HG02885 (cell line): ENCODE measurements around the gene NRP1.
A peak's percentile ranks its signal among the peaks of the same experiment; 100 is the strongest.
"Not testable (repeated sequence)": the region's sequence is repeated elsewhere in the genome, so short reads cannot be mapped to it uniquely, and the experiment has no call there.

Experiments
- ATAC-seq: cut with Tn5 transposase; IDR thresholded peaks from one replicate; pipeline ENCODE4 v1.9.1; 2021; ENCODE audit warnings: mild to moderate bottlenecking; ENCODE audit not compliant: unreplicated experiment, poor library complexity

NRP1 gene

DNA sequence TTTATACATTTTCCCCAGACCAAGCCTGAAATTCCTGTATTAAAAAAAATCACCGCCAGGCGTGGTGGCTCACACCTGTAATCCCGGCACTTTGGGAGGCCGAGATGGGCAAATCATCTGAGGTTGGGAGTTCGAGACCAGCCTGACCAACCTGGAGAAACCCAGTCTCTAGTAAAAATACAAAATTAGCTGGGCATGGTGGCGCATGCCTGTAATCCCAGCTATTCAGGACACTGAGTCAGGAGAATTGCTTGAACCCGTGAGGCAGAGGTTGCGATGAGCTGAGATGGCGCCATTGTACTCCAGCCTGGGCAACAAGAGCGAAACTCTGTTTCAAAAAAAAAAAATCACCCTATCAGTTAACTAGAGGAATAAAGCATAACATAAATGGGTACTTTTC, 195.8 kb downstream of the NRP1 start:
- not testable (repeated sequence) for ATAC-seq

DNA sequence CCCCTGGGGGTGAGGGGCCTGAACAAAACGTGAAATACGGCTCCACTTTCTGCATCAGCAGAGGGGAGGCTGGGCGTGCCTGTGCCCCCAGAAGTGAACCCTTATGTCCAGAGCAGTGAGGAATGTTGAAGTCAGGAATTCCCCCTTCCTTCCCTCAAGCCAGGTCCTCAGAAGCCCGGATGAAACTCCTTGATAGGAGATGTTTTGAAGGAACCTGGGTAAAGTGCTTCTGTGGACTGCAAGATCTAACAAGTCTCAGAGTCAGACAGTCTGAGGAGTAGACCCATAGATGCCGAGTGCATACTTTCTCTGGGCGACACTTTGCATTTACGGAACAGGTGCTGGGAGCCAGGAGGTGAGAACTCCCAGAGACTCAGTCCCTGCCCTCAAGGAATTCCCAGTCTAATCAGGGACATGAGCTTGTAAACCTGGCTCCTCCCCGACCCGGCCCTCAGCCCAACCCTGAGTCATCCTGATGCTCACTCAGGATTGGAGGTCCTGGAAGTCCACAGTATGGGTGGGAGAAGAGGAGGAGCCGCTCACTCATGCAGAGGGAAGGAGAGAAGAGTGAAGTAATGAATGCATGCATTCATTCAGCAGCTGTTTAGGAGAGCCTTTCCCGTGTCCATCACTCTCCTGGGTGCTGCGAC, 197.0 kb downstream of the NRP1 start:
- ATAC-seq, result no peak

DNA sequence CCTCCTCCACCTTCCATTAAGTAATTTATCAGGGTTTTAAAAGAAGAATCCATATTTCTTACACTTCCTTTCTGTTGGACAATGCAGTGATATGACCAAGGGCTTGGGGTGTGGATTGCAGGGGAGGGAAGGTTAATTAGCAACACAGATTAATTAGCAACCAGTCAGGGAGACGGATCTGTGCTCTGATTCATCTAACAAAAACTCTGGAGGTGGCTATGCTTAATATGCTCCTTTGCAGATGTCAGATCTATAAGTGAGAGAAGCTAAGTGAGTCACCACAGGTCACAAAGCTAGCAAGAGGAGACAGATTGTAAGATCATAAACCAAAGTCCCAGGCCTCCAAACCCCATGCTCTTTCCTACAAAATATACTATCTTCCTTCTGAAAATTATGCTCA, 197.7 kb downstream of the NRP1 start:
- no peak for ATAC-seq

DNA sequence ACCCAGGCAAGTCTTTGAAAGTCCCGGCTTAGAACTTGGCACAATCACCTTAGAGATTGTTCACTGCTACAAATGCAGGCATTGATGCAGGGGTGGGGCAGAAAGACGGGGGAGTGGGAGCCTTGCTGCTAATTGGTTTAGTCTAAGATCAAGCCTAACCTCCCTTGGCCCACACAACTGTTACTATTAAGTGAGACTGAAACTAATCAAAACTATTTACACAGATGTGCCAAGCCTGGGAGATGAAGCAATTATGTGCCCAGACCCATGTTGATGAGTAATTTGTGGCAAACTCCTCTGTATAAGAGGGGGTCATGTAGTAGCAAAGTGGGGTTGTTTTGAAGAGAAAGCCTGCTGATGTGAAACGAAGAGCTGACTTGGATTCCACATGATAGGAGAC, 198.2 kb downstream of the NRP1 start:
- no peak for ATAC-seq

DNA sequence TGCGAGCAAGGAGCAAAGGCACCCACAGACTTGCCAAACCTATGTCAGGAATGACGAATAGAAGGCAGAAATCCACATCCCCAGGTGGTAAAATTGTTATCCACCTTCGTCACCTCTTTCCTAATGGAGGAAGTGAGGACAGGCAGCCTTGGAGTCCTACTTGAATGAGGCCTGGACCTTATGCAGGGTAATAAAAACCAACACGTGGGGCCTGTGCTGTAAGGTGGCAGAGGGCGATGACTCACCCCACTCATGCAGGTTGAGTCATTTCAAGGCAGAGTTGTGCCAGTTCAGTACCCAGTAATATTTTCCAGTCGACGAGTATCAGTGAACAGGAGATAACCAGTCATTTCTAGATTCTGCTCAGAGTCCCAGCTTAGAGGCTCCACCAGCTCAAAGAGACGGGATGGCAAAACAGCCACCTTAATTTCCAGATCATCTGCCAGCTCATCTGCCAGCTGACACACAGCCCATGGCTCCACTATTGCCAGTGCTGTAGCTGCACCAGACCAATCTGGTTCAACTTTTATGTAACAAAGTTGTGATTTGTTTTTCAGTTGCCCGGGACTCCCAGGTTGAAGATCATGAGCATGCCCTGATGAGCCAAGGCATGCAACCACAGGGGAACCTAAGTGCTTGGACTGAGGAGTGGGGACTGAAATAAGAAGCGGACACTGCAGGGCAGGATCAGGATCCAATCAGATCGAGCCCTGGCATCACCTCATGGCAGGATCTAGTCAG, 200.3 kb downstream of the NRP1 start:
- peak; percentile 45 for ATAC-seq

DNA sequence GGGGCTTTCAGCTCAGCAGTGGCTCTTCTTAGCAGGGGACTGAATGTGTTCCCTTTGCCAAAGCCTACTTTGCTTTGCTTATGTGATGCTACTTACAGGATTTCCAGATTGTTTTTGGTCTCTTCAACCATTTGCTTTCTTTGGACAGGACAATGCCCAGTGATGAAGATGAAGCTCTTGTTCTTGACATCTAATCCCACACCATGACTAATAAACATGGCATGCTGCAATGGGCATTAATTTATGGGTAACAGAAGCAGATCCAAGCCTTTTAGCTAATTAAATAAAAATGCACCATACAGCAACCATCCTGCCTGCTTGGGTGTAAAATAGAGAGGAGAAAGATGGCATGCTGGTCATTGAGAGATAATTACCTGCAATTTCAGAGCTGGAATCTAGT, 200.9 kb downstream of the NRP1 start:
- ATAC-seq, result no peak

DNA sequence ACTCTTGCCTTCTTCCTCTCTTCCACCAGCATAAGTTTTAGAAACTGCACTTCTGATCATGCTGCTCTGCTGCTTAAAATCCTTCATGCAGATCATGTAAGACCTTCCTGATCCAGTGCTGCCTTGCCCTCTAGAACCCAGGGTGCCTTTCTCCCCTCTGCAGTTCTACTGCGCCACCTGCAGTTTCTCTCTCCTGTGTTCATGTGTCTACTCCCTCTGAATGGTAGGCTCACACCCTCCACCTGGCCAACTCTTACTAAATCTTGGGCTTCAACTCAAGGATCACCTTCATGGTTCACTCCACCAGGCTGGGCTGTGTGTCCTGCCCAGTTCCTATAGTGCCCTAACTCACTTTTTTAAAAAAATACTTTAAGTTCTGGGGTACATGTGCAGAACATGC, 201.8 kb downstream of the NRP1 start:
- peak; percentile 76 for ATAC-seq

DNA sequence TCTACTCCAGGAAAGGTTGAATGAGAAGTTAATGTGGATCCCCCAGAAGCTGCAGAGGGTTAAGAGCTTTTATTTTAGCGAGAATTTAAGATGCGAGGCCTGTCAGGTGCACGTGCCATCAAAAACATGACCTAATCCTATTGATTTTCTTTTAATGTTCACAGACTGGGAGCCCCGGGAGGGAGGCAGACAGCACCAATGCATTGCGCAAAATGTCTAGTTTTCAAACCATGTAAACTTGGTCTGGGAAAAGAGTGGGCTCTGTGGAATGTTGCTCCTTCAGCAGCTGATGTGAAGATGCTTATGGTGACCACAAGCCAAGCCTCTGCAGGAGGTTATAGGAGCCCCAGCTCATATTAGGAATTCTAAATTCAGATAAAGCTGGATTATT, 204.5 kb downstream of the NRP1 start:
- no peak for ATAC-seq

DNA sequence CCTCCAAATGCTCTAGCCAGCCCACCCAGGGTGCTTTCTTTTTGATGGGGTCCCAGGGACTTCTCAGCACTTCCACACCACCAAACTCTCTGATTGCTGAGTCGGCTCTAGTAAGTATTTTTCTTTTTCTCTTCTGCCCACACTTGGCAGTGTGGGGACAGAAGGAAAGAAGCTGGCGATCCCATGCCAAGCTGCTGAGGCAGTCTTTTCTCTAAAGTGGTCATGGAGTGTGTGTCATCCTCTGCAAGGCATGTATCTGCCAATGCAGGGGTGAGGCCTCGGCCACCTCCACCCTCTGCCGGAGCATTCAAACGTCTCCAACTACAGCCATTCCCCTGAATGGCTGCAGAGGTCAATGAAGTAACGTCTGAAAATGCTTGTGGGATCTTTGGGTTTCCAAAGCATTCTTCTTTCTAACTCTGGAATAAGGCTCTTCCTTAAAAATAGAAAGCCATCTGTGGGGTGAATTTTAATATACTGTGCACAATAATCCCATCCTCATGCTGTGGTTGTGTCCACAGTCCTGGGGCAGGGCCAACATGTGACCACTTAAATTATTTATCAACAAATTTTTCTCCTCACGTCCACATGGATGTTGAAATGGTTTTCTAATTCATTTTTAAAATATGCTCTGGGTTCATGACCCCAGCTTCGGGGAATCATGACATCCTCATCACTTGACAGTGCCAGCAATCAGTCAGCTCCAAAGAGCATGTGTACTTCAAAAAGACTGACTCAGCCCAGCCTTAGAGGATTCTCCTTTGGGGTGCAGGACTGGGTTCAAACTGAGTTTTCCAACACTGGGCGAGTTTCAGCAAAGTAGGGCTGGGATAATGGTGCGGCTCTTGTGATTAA, 205.1 kb downstream of the NRP1 start:
- ATAC-seq, result no peak

DNA sequence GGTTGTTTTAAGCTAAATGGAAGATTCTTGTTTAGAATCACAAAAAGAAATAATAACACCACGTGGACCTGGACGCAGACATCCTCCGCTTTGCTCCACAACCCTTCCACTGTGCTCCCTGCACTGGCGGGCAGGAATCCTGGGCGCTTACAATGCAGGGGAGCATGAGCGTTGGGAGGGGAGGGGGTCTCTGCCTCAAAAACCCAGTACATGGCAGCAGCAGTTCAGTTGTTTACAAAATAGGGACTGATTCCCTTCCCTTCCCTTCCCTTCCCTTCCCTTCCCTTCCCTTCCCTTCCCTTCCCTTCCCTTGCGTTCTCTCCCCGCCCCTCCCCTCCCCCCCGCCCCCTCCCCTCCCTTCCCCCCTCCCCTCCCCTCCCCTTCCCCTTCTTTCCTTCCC, 206.8 kb downstream of the NRP1 start:
- no peak for ATAC-seq
